ENCODE data around the gene RNF144B.

DNA sequence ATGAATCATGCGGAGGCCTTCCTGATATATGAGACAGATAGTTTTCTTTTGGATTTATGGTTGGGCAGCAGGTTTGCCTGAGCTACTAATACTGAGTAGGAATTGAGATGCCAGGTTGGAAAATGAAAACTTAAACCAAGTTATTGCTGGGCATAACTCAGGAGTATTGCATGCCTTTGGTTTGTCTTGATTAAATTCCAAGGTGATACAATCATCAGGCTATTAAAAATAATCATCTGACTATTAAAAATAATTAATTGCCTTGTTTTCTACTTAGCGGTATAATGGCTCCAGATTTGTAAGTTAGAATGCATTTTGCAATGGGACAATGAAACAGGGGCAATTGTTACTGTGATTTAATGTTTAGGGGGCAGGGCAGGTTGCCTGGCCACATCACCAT, 15.5 kb upstream of the RNF144B start:
- TF ChIP-seq, protein P1, sequence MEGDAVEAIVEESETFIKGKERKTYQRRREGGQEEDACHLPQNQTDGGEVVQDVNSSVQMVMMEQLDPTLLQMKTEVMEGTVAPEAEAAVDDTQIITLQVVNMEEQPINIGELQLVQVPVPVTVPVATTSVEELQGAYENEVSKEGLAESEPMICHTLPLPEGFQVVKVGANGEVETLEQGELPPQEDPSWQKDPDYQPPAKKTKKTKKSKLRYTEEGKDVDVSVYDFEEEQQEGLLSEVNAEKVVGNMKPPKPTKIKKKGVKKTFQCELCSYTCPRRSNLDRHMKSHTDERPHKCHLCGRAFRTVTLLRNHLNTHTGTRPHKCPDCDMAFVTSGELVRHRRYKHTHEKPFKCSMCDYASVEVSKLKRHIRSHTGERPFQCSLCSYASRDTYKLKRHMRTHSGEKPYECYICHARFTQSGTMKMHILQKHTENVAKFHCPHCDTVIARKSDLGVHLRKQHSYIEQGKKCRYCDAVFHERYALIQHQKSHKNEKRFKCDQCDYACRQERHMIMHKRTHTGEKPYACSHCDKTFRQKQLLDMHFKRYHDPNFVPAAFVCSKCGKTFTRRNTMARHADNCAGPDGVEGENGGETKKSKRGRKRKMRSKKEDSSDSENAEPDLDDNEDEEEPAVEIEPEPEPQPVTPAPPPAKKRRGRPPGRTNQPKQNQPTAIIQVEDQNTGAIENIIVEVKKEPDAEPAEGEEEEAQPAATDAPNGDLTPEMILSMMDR (IDR thresholded peaks at IDR 0.05; ENCODE audit: low read depth, low read length), result no peak
- TF ChIP-seq POLR2A (IDR thresholded peaks at IDR 0.05; ENCODE audit: extremely low read depth, insufficient read length), result no peak
- TF ChIP-seq, protein P2, sequence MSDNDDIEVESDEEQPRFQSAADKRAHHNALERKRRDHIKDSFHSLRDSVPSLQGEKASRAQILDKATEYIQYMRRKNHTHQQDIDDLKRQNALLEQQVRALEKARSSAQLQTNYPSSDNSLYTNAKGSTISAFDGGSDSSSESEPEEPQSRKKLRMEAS (IDR thresholded peaks at IDR 0.05; ENCODE audit: low read depth, low read length), result no peak

Measured in NB4 (cell line).